ENCODE measurements around the gene ANKRD34A. TPM values are rescaled to one million over a fixed set of nuclear protein-coding genes. Genes with fewer than 3 reads are reported as not detected.

ANKRD34A gene
- total and polyA plus RNA-seq, 2 of the 8 experiments (the other 6 are each of a cell fraction or from before 2014, with no cell fraction given), result 0.15 to 0.20 TPM

- no peak for DNase-seq (ENCODE audit: low read depth in 1 of 2, low spot score in 2 of 2)
- no peaks in the 10 kb centered on the region for H3K23me2 ChIP-seq (ENCODE audit: low read depth, low read length)
- H3K27ac ChIP-seq (ENCODE audit: low read depth, low read length), result no peak overlapping the region
- no peaks in the 10 kb centered on the region for H3K36me3 ChIP-seq (ENCODE audit: control insufficient read depth in 2 of 4, insufficient read depth in 4 of 4, low read length in 3 of 4)
- no peak overlapping the region for H3K9ac ChIP-seq (replicated peaks in 1 of 4; ENCODE audit: extremely low read depth in 1 of 4, low read depth in 3 of 4, low read length in 3 of 4)
- no peak overlapping the region for H4K8ac ChIP-seq (ENCODE audit: extremely low read depth, insufficient read depth, low read length)
- H3K56ac ChIP-seq (replicated peaks; ENCODE audit: insufficient read length, low read depth, low read length), result no peak overlapping the region
- no peaks in the 10 kb centered on the region for H3K79me2 ChIP-seq (ENCODE audit: control insufficient read depth in 1 of 2, insufficient read depth in 2 of 2, low read length in 2 of 2)
- H3K4me3 ChIP-seq (ENCODE audit: extremely low read depth in 1 of 4, insufficient read depth in 2 of 4, low read depth in 3 of 4, low read length in 4 of 4), result no peak overlapping the region
- no peak overlapping the region for H2BK5ac ChIP-seq (ENCODE audit: low read depth, low read length)
- no peaks in the 10 kb centered on the region for H4K20me1 ChIP-seq (replicated peaks in 1 of 2; ENCODE audit: control insufficient read depth in 1 of 2, insufficient read depth in 2 of 2, low read length in 2 of 2)
- H2BK120ac ChIP-seq (replicated peaks; ENCODE audit: low read depth, low read length), result no peak overlapping the region
- H3K23ac ChIP-seq (ENCODE audit: insufficient read length), result no peak overlapping the region
- H3K18ac ChIP-seq (ENCODE audit: extremely low read depth, low read length), result no peak overlapping the region
- no peak overlapping the region for H2BK20ac ChIP-seq (ENCODE audit: low read length)
- H2AFZ ChIP-seq (ENCODE audit: low read length), result no peak overlapping the region
- H3K4ac ChIP-seq (replicated peaks; ENCODE audit: insufficient read length, low read depth, low read length), result no peak overlapping the region
- no peak overlapping the region for H2BK15ac ChIP-seq (ENCODE audit: low read length)
- POLR2A ChIA-PET (ENCODE audit: partially characterized antibody), result interaction anchor here (2.2 kb wide), 1 partner anchor 12 kb away, joined by 6 read pairs; the partner anchor contains the start of genes ANKRD34A and POLR3GL
- CTCF ChIA-PET (ENCODE audit: partially characterized antibody), result no interaction called here
- H3K4me2 ChIP-seq (ENCODE audit: insufficient read depth in 1 of 2, low read depth in 2 of 2, low read length in 2 of 2), result no peak overlapping the region
- peaks cover 0 to 8% (median 2%) of the 10 kb centered on the region in 4 experiments; a peak in 4 of 7 replicates for H3K4me1 ChIP-seq (replicated peaks in 1 of 4; ENCODE audit: control insufficient read depth in 3 of 4, insufficient read depth in 4 of 4, low read length in 3 of 4)
- no peak overlapping the region for H2AK5ac ChIP-seq (ENCODE audit: low read depth, low read length)
- H4K91ac ChIP-seq (replicated peaks; ENCODE audit: insufficient read length, low read length), result no peak overlapping the region
- no peaks in the 10 kb centered on the region for H3K9me3 ChIP-seq (ENCODE audit: insufficient read depth in 2 of 2, low read depth in 1 of 2, low read length in 1 of 2)
- H2BK12ac ChIP-seq (ENCODE audit: low read depth, low read length), result no peak overlapping the region
- FAIRE-seq, result no peak
- peaks cover 0 to 16% (median 7%) of the 10 kb centered on the region in 4 experiments; a peak in 5 of 7 replicates for H3K27me3 ChIP-seq (replicated peaks in 1 of 4; ENCODE audit: control insufficient read depth in 3 of 4, extremely low read depth in 1 of 4, insufficient read depth in 3 of 4, low read length in 3 of 4)
- H3K14ac ChIP-seq (ENCODE audit: insufficient read length), result no peak overlapping the region
- TF ChIP-seq NRF1 (IDR thresholded peaks at IDR 0.05; ENCODE audit: low read depth, low read length), result no peak
- TF ChIP-seq SIN3A (conservative IDR thresholded peaks at IDR 0.05 in 1 of 2, IDR thresholded peaks at IDR 0.05 in 1 of 2; ENCODE audit: low read depth in 1 of 2, low read length in 2 of 2), result no peak
- no peak for TF ChIP-seq CBX5 (IDR thresholded peaks at IDR 0.05; ENCODE audit: low read depth, low read length)
- TF ChIP-seq BCL11A (IDR thresholded peaks at IDR 0.05; ENCODE audit: low read depth in 2 of 2, low read length in 2 of 2), result no peak
- TF ChIP-seq RXRA (IDR thresholded peaks at IDR 0.05; ENCODE audit: insufficient read depth, low read depth, low read length), result no peak
- no peak for TF ChIP-seq BRCA1 (IDR thresholded peaks at IDR 0.05; ENCODE audit: low read depth, low read length)
- no peak for TF ChIP-seq RFX5 (IDR thresholded peaks at IDR 0.05; ENCODE audit: borderline replicate concordance, low read depth, low read length)
- no peak for TF ChIP-seq JUN (IDR thresholded peaks at IDR 0.05; ENCODE audit: low read depth, low read length)
- no peak overlapping the region for H4K5ac ChIP-seq (ENCODE audit: insufficient read length, low read depth, low read length)
- no peaks in the 10 kb centered on the region for H3K79me1 ChIP-seq (ENCODE audit: low read depth, low read length)
- WGBS, 2 experiments (ENCODE audit: extremely low coverage in 1 of 2, insufficient coverage in 1 of 2, insufficient read length in 1 of 2, insufficient replicate concordance in 2 of 2, low coverage in 1 of 2, low lambda C conversion rate in 2 of 2, missing lambda C conversion rate in 1 of 2), result 71% methylated on average over 1 of the region's 1 CpG; no CpG with 5 or more reads in 1 of the 2 experiments
Measured at GRCh38 chr1:145951526-145951925, 12.8 kb downstream of the ANKRD34A start.

All from H1 (cell line).